ENCODE measurements around the gene HNRNPDL. TPM values are rescaled to one million over a fixed set of nuclear protein-coding genes. Genes with fewer than 3 reads are reported as not detected.

The HNRNPDL gene
- total RNA-seq, 3 donors from 2014 or later (not counting 1 experiment from before 2014, with no cell fraction given): 328 to 423 (median 371) TPM

- H3K4me1 Mint-ChIP-seq: peaks cover 45 to 52% of the 10 kb centered on the region in 2 donors
Measured at GRCh38 chr4:82436130-82436529, 5.9 kb upstream of the HNRNPDL start.

GRCh38 chr4:82434949-82435348 is 4.7 kb upstream of the HNRNPDL start:
- Histone ChIP-seq H3K4me3 (ENCODE audit: low read length) (no peak overlapping the region), H3K27ac (ENCODE audit: low read length) (no peak overlapping the region), H3K27me3 (ENCODE audit: control insufficient read depth, insufficient read depth, low read length) (no peaks in the 10 kb centered on the region), H3K9me3 (ENCODE audit: control insufficient read depth, insufficient read depth, low read length) (no peaks in the 10 kb centered on the region), H3K36me3 (ENCODE audit: control insufficient read depth, insufficient read depth, low read length) (peaks cover 2% of the 10 kb centered on the region), H3K4me1 (ENCODE audit: control insufficient read depth, insufficient read depth, low read length) (peaks cover 11% of the 10 kb centered on the region)
- DNase-seq: no peak
- Mint-ChIP-seq H3K9me3 (no peaks in the 10 kb centered on the region), H3K4me1 (peaks cover 37 to 46% of the 10 kb centered on the region in 2 donors), H3K27ac (no peak overlapping the region), H3K27me3 (ENCODE audit: low read depth in 2 of 2) (no peaks in the 10 kb centered on the region), H3K36me3 (no peaks in the 10 kb centered on the region), H3K4me3 (no peak overlapping the region)
- TF ChIP-seq CTCF (IDR thresholded peaks at IDR 0.05): no peak
- ATAC-seq: no peak
- WGBS (ENCODE audit: insufficient coverage): 96% methylated on average over 7 of the region's 7 CpGs
- intact Hi-C loops (cut with micrococcal nuclease): no loop called here

More at GRCh38 chr4:82436130-82436529, 5.9 kb upstream of the HNRNPDL start:
- Histone ChIP-seq H3K36me3 (ENCODE audit: control insufficient read depth, insufficient read depth, low read length) (peaks cover 2% of the 10 kb centered on the region), H3K27me3 (ENCODE audit: control insufficient read depth, insufficient read depth, low read length) (no peaks in the 10 kb centered on the region), H3K27ac (ENCODE audit: low read length) (no peak overlapping the region), H3K4me1 (ENCODE audit: control insufficient read depth, insufficient read depth, low read length) (peaks cover 7% of the 10 kb centered on the region), H3K9me3 (ENCODE audit: control insufficient read depth, insufficient read depth, low read length) (no peaks in the 10 kb centered on the region), H3K4me3 (ENCODE audit: low read length) (no peak overlapping the region)
- no peak for DNase-seq
- Mint-ChIP-seq H3K36me3 (no peaks in the 10 kb centered on the region), H3K9me3 (no peaks in the 10 kb centered on the region), H3K4me3 (no peak overlapping the region), H3K27me3 (ENCODE audit: low read depth in 2 of 2) (no peaks in the 10 kb centered on the region), H3K27ac (no peak overlapping the region)
- no peak for TF ChIP-seq CTCF (IDR thresholded peaks at IDR 0.05)
- intact Hi-C loops (cut with micrococcal nuclease): no loop called here
- ATAC-seq: no peak
- WGBS (ENCODE audit: insufficient coverage): 94% methylated on average over 4 of the region's 5 CpGs

- Histone ChIP-seq H3K9me3 (ENCODE audit: control insufficient read depth, insufficient read depth, low read length) (no peaks in the 10 kb centered on the region), H3K27me3 (ENCODE audit: control insufficient read depth, insufficient read depth, low read length) (no peaks in the 10 kb centered on the region), H3K4me3 (ENCODE audit: low read length) (no peak overlapping the region), H3K27ac (ENCODE audit: low read length) (no peak overlapping the region), H3K36me3 (ENCODE audit: control insufficient read depth, insufficient read depth, low read length) (peaks cover 2% of the 10 kb centered on the region), H3K4me1 (ENCODE audit: control insufficient read depth, insufficient read depth, low read length) (peaks cover 11% of the 10 kb centered on the region)
- Mint-ChIP-seq H3K27me3 (ENCODE audit: low read depth in 2 of 2) (no peaks in the 10 kb centered on the region), H3K4me1 (peaks cover 36 to 44% of the 10 kb centered on the region in 2 donors), H3K27ac (no peak overlapping the region), H3K9me3 (no peaks in the 10 kb centered on the region), H3K4me3 (no peak overlapping the region), H3K36me3 (peaks cover 7% of the 10 kb centered on the region)
- intact Hi-C loops (cut with micrococcal nuclease): no loop called here
- no peak for TF ChIP-seq CTCF (IDR thresholded peaks at IDR 0.05)
- ATAC-seq (no peak), DNase-seq (no peak)
- 86% methylated on average over 1 of the region's 2 CpGs for WGBS (ENCODE audit: insufficient coverage)
Measured at GRCh38 chr4:82433791-82434190, 3.5 kb upstream of the HNRNPDL start.

GRCh38 chr4:82432596-82432995 is 2.3 kb upstream of the HNRNPDL start:
- H3K36me3 Mint-ChIP-seq: peaks cover 8% of the 10 kb centered on the region
- ATAC-seq (no peak), DNase-seq (no peak)
- H3K27ac Mint-ChIP-seq: peak overlapping the region in 1 of 2 donors; percentile 96
- H3K4me1 Mint-ChIP-seq: peaks cover 45 to 54% of the 10 kb centered on the region in 2 donors
- Histone ChIP-seq H3K27ac (ENCODE audit: low read length) (no peak overlapping the region), H3K4me1 (ENCODE audit: control insufficient read depth, insufficient read depth, low read length) (peaks cover 11% of the 10 kb centered on the region), H3K27me3 (ENCODE audit: control insufficient read depth, insufficient read depth, low read length) (no peaks in the 10 kb centered on the region), H3K4me3 (ENCODE audit: low read length) (no peak overlapping the region), H3K9me3 (ENCODE audit: control insufficient read depth, insufficient read depth, low read length) (no peaks in the 10 kb centered on the region), H3K36me3 (ENCODE audit: control insufficient read depth, insufficient read depth, low read length) (peaks cover 2% of the 10 kb centered on the region)
- no peaks in the 10 kb centered on the region for H3K9me3 Mint-ChIP-seq
- 95% methylated on average over 17 of the region's 18 CpGs for WGBS (ENCODE audit: insufficient coverage)
- intact Hi-C loops (cut with micrococcal nuclease): no loop called here
- no peaks in the 10 kb centered on the region for H3K27me3 Mint-ChIP-seq (ENCODE audit: low read depth in 2 of 2)
- peak overlapping the region; percentile 21 for H3K4me3 Mint-ChIP-seq
- no peak for TF ChIP-seq CTCF (IDR thresholded peaks at IDR 0.05)
